Heart left ventricle (tissue), 13 donors: Measurements from ENCODE around the gene LAMA3.

Source experiments
- POLR2A ChIP-seq, 2 donors: fragments of 450-650 bp; IDR thresholded peaks; one replicate each; pipeline ENCODE4 v1.6.1; 2017; ENCODE audit warnings: antibody characterized with exemption in 2 of 2, mild to moderate bottlenecking in 2 of 2, moderate library complexity in 2 of 2
- TF ChIP-seq, protein P1 (sequence below), 12 donors: fragments of 200-600 bp; sonication (generic) in 4 of 12; IDR thresholded peaks; one replicate each; pipeline versions ENCODE4 v1.5.0 to v1.8.0; 2018 to 2022; ENCODE audit warnings: antibody characterized with exemption in 12 of 12, mild to moderate bottlenecking in 5 of 12
- donor health status: ischemic (EF 13 %, LVEDD 7.1; RV severe dilation, severe dysfunction).
- donor health status: DM: no; HTN: yes; CAD: no.
- donor health status: DM: no; HTN: no; CAD: no.
- donor health status: ischemic (EF 25% LVEDD 6.9; RV normal size, moderate dysfunction).
- donor health status: ischemic (EF 25% LVEDD 5.7; RV mildly dilated, moderate dysfunction).
- donor health status: ischemic (EF 35%, LVEDD 5.7; RV mildly dilated, moderate dysfunction).
- donor health status: nonischemic (EF 11% LVEDD 7.7; RV severe dilation, severe dysfunction).
- donor health status: DM: yes; HTN: yes; CAD: no.
- donor health status: PGD.
- donor health status: ischemic (EF 29% LVEDD 5.4; RV normal size, mild dysfunction).
- donor health status: nonischemic (EF 23%, LVEDD 6.1; RV moderate dilation, normal function).

GRCh38 chr18:23723121-23723520 is 33.9 kb downstream of the LAMA3 start:
- no peak for TF ChIP-seq POLR2A (IDR thresholded peaks at IDR 0.05)
- TF ChIP-seq, protein P1, sequence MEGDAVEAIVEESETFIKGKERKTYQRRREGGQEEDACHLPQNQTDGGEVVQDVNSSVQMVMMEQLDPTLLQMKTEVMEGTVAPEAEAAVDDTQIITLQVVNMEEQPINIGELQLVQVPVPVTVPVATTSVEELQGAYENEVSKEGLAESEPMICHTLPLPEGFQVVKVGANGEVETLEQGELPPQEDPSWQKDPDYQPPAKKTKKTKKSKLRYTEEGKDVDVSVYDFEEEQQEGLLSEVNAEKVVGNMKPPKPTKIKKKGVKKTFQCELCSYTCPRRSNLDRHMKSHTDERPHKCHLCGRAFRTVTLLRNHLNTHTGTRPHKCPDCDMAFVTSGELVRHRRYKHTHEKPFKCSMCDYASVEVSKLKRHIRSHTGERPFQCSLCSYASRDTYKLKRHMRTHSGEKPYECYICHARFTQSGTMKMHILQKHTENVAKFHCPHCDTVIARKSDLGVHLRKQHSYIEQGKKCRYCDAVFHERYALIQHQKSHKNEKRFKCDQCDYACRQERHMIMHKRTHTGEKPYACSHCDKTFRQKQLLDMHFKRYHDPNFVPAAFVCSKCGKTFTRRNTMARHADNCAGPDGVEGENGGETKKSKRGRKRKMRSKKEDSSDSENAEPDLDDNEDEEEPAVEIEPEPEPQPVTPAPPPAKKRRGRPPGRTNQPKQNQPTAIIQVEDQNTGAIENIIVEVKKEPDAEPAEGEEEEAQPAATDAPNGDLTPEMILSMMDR (IDR thresholded peaks at IDR 0.05) = no peak
